ENCODE data around the gene HLA-DPA1.
"Not testable (repeated sequence)": the region's sequence is repeated elsewhere in the genome, so short reads cannot be mapped to it uniquely, and the experiment has no call there.

HLA-DPA1 gene

GRCh38 chr6:33073431-33073871, at the start of gene HLA-DPA1:
Gene HLA-DPA1, minus strand, starts transcription at chr6:33073649.
- DNase-seq = peak in 1 of 3 experiments; percentile 1

GRCh38 chr6:33123181-33123580, 49.7 kb upstream of the HLA-DPA1 start:
- DNase-seq = no peak

DNA sequence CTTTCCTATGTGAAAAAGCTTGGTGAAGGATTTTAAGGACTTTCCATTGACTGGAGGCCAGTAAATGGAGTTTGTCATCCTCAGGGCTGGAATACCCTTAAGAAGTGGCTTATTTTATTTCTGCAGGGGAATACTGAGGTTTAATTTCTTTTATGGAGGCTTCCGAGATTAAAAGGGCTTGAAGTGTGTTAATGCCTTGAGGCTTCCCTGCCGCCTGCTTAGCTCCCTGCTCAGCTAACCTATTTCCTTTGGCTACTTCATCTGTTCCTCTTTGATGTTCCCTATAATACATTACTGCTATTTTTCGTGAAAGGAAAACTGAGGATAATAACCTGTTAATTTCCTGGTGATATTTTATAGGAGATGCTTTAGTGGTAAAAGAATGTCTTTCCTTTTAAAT, 46.6 kb upstream of the HLA-DPA1 start:
- DNase-seq = no peak

- DNase-seq = peak in 2 of 3 experiments; percentile 66 to 74
Observed at GRCh38 chr6:33118525-33119123, 45.2 kb upstream of the HLA-DPA1 start.

GRCh38 chr6:33117811-33118277, 44.4 kb upstream of the HLA-DPA1 start:
- DNase-seq = no peak

DNA sequence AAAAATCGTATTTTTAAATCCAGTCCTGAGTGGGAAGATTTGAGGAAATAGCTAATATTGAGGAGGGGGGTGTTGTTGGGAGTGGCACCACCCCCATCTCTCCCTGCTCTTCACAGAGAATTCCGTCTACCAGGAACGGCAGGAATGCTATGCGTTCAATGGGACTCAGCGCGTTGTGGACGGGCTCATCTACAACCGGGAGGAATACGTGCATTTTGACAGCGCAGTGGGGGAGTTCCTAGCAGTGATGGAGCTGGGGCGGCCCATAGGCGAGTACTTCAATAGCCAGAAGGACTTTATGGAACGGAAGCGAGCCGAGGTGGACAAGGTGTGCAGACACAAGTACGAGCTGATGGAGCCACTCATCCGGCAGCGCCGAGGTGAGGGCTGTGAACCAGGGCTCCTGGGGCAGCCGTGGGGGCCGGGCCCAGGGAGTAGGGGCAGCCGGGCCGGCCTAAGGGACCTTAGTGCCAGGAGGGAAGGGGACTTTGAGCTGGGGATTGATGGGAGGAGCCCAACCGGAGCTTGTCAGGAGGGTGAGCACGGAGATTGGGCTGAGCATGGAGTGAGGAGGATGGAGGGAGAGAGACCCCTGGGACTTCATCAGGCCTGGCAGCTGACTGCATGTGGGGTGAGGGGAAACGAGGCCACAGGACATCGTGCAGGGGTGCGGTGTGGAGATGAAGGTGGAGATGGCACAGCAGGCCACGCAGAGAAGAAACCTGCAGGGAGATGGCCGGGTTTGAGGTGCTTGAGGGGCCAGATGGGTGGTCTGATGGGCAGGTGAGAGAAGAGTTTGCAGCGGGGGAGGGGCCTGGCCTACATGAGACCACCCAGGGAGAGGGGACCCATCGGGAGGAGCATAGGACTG, 43.6 kb upstream of the HLA-DPA1 start:
- DNase-seq = peak in 1 of 3 experiments; percentile 18

- no peak for DNase-seq
Observed at GRCh38 chr6:33116417-33116816, 43.0 kb upstream of the HLA-DPA1 start.

GRCh38 chr6:33114406-33114805, 41.0 kb upstream of the HLA-DPA1 start:
- no peak for DNase-seq

DNA sequence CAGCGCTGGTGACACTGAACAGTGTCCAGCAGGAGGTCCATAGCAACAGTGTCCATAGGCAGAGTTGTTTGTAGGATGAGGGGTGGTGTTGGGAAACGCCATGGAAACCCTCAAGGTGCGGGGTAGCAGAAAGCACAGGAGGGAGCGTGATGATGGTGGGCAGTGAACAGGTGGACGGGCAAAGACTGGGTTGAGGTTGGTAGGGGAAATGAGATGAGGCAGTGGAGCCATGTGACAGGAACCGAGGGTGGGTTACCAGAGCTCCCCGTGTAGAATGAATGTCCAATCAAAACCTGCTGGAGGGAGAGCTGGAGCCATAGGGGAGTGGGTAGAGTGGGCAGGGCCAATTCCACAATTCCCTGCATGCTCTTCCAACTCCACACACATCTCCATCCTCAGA, 40.3 kb upstream of the HLA-DPA1 start:
- DNase-seq = peak in 1 of 3 experiments; percentile 7

- peak in 1 of 3 experiments; percentile 17 for DNase-seq
Observed at GRCh38 chr6:33112148-33112547, 38.7 kb upstream of the HLA-DPA1 start.

DNA sequence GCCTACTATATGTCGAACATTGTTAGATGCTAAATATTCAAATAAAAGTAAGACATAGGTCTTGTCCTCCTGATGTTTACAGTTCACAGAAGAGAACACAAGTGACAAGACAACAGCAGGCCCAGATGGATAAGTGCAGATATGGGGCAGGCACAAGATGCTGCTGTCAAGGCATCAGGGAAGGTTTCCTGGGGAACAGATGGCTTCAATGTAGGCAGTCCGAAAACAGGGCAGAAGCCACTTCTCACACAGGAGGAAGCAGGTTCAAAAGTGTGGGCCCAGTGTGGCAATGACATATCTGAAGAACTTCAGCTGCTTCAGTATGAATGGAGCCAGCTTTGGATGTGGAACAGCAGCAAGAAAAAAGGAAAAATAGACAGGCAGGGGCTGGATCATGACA, 34.9 kb upstream of the HLA-DPA1 start:
- DNase-seq = no peak

DNA sequence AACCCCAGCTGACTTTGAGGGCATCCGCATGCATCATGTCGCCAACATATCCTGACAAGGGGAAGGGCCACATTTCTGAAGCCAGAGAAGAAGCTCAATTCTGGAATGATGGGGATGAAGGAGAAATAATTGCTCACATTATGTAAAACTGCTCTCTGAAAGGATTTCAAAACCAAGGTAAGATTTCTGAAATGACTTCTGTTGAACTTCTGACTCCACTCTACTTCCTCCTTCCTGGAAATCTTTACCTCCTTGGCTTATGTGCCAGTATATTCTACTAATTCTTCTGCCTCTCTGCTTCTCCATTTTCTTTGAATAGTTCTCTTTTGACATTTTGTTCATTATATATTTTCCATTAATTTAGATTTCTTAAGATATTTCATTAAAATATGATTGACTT, 34.2 kb upstream of the HLA-DPA1 start:
- no peak for DNase-seq

DNA sequence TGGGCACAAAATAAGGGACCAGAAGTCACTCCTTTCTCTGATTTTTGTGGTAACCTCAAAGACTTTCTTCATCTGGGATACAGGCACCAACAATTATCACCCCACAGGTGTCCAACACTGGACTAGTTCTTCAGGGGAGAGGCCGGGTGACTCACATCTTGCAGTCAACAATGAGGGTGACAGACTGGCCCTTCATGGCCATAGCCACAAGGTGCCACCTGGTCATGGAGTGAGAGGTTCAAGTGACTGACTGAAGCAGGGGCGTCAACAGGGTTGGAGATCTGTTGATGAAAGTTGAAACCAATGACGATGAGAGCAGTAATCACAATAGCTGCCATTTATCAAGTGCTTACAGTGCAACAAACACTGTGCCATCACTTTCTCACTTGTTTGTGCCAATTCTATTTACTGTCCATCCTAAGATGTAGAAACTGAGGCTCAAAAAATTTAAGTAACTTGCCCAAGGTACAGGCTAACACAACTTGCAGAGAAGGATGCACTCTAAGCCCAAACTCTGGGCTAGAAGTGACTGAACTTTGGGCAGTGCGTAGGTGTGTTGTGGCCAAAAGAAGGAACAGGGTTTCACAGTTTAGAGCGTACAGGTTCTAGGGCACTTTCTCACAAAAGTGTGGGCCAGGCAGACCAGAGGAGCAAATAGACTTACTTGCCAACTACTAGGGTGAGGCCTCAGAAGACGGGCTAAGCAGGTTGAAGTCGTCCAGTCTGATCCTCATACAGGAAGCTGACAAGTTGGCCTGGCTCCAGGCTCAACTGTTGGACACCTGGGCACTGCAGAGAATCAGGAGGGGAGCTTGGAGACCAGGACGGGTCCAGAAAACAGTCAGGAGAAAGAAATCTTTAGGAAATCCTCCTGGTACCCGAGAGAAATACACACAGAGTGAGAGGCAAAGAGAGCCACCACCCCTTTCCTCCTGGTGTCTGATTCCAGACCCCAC, 32.7 kb upstream of the HLA-DPA1 start:
- no peak for DNase-seq

- DNase-seq = no peak
Observed at GRCh38 chr6:33105386-33105785, 31.9 kb upstream of the HLA-DPA1 start.

- DNase-seq = no peak
Observed at GRCh38 chr6:33104887-33105286, 31.4 kb upstream of the HLA-DPA1 start.

GRCh38 chr6:33103776-33104175, 30.3 kb upstream of the HLA-DPA1 start:
- no peak for DNase-seq

DNA sequence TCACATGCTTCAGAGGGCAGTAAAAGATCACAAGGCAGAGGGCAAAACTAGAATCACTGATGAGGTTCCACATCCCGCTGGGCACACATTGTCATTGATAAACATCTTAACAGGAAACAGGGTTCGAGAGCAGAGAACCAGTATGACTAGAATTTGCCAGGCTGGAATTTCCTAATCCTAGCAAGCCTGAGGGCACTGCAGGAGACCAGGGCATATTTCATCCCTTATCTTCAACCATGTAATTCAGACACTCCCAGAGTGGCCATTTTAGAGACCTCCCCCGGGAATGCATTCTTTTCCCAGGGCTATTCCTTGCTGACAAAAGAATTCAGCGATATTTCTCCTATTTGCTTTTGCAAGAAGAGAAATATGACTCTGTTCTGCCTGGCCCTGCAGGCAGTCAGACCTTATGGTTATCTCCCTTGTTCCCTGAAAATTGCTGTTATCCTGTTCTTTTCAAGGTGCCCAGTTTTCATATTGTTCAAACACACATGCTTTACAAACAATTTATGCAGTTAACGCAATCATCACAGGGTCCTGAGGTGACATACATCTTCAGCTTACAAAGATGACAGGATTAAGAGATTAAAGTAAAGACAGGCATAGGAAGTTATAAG, 27.8 kb upstream of the HLA-DPA1 start:
- DNase-seq = not testable (repeated sequence)

DNA sequence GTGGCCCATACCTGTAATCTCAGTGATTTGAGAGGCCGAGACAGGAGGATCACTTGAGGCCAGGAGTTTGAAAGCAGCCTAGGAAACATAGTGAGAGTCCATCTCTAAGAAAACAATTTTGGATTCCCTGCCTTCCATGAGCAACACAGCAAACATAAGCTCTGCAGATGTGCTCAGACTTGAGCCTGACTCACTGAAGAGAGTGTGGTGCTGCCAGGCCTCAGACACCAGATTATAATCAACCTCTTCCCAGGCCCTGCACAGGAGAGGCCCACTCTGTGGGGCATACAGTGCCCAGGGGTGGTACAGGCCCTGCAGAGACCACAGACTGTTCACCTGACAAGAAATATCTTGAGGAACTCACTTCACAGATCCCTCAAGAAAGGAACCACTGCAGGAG, 22.2 kb upstream of the HLA-DPA1 start:
- no peak for DNase-seq

DNA sequence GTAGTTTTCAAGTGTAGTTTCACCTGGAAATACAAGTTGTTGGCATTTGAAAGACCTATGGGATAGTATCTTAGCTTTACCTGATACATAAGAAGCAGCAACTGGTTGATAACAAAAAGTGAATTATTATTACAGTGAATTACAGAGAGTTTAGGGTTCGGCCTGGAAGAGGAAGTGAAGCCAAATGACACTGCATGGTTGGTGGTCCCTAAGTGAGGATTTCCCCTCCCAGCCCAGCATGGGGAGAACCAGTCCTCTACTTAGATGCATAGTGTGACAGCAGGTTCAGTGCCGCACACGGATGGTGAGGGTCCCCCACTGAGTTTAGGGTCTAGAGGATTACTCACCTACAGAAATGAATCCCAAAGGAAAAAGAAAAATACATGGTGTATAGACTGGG, 20.4 kb upstream of the HLA-DPA1 start:
- DNase-seq = no peak

DNA sequence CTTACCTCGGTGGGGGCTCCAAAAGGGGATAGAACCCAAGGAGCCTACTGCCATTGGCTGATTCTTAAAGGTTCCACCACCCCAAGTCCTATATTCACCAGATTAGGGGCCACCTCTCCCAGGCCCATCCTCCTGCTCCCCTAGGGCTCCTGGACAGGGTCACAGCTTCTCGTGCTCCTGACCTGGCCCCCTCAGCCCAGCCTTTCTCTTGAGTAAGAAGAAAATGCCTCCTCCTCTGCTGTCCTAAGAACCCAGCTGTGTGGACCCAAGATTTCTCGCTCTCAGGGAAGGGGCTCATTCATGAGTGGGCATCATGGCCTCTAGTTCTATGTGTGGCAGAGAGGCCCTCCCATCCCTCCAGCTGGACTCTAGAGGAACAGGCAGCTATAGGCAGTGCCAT, 18.9 kb upstream of the HLA-DPA1 start:
- no peak for DNase-seq

DNA sequence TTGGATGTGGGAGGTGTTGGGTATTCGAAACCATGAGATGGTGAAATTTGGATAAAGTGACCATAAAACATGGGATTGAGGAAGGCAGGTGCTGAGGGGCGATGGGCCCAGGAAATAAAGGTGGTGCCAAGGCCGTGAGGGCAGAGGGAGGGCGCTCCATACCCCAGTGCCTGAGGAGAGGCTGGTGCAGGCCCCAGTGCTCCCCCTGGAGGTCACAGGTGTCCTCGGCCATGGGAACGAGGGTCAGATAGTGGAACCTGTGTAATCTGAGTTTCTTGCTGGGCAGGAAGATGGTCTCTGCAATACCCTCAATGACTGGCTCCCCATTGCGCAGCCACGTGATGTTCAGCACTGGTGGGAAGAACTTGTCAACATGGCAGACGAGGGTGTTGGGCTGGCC, 18.5 kb upstream of the HLA-DPA1 start:
- DNase-seq = no peak

DNA sequence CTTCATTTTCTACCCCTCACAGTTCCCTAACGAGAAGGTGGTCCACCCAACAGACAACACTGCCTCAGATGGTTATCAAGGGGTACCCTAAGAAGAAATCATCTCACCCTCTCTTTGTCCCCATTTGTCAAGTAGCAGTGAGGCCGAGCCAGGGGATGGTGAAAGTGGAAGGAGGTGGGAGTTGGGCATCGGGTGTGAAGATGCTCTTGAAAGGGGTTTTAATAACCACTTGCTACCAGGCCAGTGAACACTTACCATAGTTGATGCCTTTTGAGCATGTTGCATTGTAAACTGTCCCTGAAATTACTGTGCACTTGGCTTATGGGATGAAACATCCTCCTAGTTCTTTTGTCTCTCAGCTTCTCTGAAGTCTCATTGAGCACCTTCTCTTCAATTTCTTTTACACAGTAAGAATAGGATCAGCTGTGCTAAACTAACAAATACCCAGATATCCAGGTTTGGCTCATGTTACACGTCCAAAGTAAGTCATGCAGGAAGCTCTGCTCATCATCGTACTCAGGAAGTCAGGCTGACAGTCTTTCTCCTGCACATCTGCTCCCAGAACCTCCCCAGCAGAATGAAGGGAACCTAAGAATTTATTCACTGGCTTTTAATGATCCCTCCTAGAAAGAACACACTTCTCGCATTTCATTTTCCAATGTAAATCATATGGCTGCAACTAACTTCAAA, 15.6 kb upstream of the HLA-DPA1 start:
- DNase-seq = peak in 1 of 3 experiments; percentile 45
